HFF-Myc (cell line): ENCODE data around the gene ZNF502.

ENCODE experiments used
- DNase-seq: peaks from one replicate; pipeline ENCODE4 v3.0.0-alpha.2; 2011; ENCODE audit warnings: low read depth; ENCODE audit errors: extremely low read depth
- H3K4me3 ChIP-seq: replicated peaks from 2 replicates; pipeline ENCODE4 v1.5.1; 2011; ENCODE audit warnings: low read depth, mild to moderate bottlenecking, control low read depth, low read length
- CTCF ChIP-seq: IDR thresholded peaks from 2 replicates; pipeline ENCODE4 v1.5.1; 2012; ENCODE audit warnings: mild to moderate bottlenecking, low read depth, low read length, control low read depth; ENCODE audit errors: missing control alignments

ZNF502 gene

DNA sequence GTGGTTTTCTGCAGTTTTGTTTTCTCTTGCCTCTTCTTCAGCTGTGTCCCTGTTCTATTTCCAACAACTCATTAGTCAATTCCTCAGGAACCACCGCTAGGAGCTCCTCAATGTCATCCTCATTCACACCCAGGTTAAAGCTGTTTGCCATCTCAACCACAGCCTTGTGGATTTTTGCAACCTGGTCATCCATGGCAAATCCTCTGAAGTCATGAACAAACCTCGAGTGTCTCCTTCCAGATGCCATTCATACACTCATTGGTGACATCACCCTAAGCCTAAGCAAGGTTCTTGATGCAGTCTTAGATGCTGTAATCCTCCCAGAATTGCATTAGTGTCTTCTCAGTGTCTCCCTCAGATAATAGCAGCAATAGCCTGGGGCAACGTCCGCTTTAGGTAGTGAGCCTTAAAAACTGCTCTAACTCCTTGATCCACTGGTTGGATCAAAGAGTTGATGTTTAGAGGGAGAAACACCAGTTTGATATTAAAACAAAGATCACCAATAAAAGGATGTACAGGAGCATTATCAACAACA lies 31.5 kb upstream of the ZNF502 start:
- no peak for DNase-seq
- H3K4me3 ChIP-seq, result no peak overlapping the region
- no peak for TF ChIP-seq CTCF

DNA sequence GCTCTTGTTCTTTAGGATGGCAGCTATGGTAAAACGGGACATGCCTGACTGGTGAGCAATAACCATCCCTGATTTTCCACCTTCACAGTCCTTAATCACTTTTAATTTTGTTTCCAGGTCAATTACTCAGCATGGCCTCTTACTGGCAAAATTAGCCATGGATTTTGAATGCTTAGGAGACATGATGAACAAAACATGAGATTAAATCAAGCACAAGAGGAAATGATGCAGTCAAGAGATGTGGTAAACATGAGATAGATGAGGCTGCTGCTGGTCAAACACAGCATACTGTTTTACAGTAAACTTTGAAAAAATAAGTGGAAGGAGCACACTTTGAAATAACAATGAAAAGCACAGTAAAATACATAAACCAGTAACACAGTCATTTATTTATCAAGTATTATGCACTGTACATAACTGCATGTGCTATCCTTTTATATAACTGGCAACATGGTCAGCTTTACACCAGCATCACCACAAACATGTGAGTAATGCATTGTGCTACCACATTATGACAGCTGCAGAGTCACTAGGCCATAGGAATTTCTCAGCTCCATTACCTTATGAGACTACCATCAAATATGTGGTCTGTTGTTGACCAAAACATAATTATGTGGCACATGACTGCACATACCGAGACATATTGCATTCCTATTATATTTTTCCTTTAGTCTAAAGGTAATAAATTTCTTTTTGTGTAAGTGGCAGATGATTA lies 30.1 kb upstream of the ZNF502 start:
- no peak for DNase-seq
- TF ChIP-seq CTCF, result no peak

DNA sequence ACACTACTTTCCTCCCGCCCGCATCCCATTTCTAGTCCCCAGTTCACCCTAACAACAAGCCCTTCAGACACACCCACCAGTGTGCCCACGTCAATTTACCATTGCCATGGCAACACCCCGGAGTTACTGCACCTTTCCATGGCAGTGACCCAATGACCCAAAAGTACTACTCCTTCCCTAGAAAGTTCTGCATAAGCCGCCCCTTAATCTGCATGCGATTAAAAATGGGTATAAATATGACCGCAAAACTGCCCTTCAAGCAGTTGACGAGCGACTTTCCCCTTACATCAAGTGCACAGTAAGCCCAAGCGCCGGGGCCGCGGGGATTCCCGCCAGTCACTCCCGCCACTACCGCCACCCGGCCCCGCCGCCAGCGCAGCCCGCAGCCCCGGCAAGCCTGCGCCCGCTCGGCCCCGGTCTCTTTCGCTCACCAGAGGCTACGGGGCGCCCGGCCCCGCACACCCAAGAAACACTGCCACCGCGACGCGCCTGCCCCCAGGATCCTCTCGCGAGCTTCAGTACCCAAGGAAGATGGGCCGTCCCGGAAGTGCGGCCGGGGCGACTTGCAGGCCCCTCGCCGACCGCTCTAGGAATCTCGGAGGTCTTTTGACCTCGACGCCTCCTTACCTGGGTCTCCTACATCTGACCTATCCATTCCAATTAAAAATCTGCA lies 27.2 kb upstream of the ZNF502 start:
- peak overlapping the region; percentile 53 for H3K4me3 ChIP-seq
- peak; percentile 9 for DNase-seq
- TF ChIP-seq CTCF, result no peak

More for the DNA sequence above, 30.1 kb upstream of the ZNF502 start:
- no peak overlapping the region for H3K4me3 ChIP-seq

- TF ChIP-seq CTCF, result no peak
- no peak overlapping the region for H3K4me3 ChIP-seq
- DNase-seq, result no peak
Observed at GRCh38 chr3:44687898-44688297, 24.6 kb upstream of the ZNF502 start.

DNA sequence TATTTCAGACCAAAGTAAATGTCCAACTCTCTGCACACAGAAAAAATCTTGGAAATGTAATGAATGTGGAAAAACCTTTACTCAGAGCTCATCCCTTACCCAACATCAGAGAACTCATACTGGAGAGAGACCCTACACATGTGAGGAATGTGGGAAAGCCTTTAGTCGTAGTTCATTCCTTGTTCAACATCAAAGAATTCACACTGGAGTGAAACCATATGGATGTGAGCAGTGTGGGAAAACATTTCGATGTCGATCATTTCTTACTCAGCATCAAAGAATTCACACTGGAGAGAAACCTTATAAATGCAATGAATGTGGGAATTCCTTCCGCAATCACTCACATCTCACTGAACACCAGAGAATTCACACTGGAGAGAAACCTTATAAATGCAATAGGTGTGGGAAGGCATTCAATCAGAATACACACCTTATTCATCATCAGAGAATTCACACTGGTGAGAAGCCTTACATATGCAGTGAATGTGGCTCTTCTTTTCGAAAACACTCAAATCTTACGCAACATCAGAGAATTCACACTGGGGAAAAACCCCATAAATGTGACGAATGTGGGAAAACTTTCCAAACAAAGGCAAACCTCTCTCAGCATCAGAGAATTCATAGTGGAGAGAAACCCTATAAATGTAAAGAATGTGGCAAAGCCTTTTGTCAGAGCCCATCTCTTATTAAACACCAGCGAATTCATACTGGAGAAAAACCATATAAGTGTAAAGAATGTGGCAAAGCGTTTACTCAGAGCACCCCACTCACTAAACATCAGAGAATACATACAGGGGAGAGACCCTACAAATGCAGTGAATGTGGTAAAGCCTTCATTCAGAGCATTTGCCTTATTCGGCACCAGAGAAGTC lies 9.0 kb downstream of the ZNF502 start:
- DNase-seq, result no peak
- no peak overlapping the region for H3K4me3 ChIP-seq
- no peak for TF ChIP-seq CTCF

GRCh38 chr3:44722103-44722401 lies 9.6 kb downstream of the ZNF502 start:
- TF ChIP-seq CTCF, result no peak
- no peak overlapping the region for H3K4me3 ChIP-seq
- DNase-seq, result no peak
